Stimulated activated CD4-positive, alpha-beta T cell treated with anti-CD3 and anti-CD28 coated beads, Interleukin-12 subunit alpha, Interleukin-12 subunit beta, amount 100 ng/mL, for 4 hours (primary cell): Measurements from ENCODE around the gene RBBP7.

ENCODE experiments used
- DNase-seq: peaks from one replicate; pipeline ENCODE4 v3.0.0-alpha.2; 2020

RBBP7 gene

DNA sequence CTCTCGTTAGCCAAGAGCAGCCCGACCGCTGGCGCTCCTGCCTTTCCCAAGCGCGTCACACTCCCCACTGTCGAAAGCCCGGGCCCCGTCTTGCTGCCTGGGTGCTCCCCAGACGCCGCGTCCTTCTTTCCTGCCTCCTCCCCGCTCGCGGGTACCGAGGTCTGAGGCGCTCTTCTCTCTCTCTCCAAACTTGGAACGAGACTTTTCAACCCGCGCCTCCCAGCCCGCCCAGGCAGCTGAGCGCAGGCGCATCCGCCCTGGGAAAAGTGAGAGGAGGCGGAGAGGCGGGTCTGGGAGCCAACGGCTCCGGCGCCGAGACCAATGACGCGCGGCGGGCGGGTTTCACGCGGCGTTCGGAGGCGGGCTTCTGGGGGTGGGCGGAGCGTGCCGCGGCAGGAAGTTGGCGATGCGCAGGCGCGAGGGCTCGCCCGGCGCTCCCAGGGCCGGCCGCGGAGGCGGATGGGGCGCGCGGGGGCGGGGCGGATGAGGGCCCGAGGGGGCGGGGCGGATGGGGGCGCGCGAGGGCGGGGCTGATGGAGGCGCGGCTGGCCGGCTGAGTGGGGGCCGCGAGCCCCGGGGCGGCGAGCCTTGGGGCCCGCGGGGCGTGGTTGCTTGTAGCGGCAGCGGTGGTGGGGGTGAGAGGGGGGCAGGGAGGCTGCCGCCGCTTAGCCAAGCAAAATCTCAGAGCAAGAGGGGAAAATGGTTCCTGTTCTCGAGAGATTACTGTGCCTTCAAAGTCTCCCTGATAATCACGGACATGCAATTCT, at the start of gene RBBP7:
Gene RBBP7, minus strand, starts transcription at position 268 of the 767 bp plus-strand sequence. CDS start 309 bp downstream, outside the sequence.
- peak; percentile 87 for DNase-seq

GRCh38 chrX:16918979-16919378, 48.8 kb upstream of the RBBP7 start:
- no peak for DNase-seq

DNA sequence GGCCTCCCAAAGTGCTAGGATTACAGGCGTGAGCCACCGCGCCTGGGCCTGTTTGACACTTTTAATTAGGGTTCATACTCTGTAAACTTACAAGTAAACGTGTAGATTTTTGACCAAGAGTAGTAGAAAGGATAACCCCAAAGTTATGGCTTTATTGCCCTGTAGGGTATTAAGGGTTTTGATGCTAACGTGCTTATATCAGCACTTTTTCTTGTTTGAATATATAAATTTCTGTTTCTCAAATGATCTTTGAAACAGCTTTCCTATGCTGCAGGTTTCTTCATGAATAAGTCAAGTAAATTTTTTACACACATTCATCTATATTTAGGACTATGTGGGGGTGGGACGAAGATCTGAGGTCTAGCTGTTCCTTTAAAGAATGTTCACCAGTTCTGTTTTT, 47.0 kb upstream of the RBBP7 start:
- no peak for DNase-seq

GRCh38 chrX:16916561-16916960, 46.4 kb upstream of the RBBP7 start:
- no peak for DNase-seq

GRCh38 chrX:16914058-16914457, 43.9 kb upstream of the RBBP7 start:
- no peak for DNase-seq

GRCh38 chrX:16910376-16910775, 40.2 kb upstream of the RBBP7 start:
- no peak for DNase-seq

GRCh38 chrX:16903274-16904022, 33.3 kb upstream of the RBBP7 start:
- DNase-seq = no peak

GRCh38 chrX:16897445-16897844, 27.3 kb upstream of the RBBP7 start:
- DNase-seq = no peak

DNA sequence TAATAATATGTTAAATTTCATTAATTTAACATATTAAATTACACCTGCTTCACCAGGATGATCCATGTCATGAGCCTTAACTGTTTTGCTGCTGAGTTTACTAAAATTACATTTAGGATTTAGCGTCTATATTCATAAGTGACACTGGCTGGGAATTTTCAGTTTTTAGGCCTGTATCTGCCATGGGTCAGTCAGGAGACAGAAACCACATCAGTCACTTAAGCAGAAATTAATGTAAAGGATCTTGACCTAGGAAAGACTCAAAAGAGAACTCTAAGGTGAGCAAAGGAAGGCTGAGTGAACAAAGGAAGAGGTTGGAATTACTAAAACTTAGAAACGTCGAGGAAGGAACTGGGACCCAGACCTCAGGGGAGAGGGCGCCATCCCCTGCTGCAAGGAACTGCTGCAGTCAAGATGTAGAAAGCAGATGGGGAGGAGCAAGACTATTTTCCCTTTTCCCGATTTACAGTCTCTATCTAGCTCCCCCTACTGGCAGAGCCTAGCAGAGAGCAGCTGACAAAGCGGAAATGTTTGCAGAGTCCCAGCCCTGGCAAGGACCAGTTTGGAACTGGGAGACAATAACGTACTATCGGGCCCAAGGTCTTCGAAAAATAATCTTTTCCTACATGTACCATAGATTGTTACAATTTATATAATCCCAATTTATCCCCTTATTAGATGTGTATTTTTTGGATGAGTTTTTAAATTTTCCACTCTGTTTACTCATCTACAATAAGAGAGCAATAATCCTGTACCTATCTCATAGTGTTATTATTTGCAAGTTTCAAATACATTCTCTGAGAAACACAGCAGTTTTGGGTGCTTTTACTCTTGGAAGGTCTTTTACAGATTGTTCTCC, 22.6 kb upstream of the RBBP7 start:
- peak; percentile 26 for DNase-seq

- DNase-seq = no peak
Measured at GRCh38 chrX:16885628-16886027, 15.5 kb upstream of the RBBP7 start.

- no peak for DNase-seq
Measured at GRCh38 chrX:16883487-16883804, 13.3 kb upstream of the RBBP7 start.

DNA sequence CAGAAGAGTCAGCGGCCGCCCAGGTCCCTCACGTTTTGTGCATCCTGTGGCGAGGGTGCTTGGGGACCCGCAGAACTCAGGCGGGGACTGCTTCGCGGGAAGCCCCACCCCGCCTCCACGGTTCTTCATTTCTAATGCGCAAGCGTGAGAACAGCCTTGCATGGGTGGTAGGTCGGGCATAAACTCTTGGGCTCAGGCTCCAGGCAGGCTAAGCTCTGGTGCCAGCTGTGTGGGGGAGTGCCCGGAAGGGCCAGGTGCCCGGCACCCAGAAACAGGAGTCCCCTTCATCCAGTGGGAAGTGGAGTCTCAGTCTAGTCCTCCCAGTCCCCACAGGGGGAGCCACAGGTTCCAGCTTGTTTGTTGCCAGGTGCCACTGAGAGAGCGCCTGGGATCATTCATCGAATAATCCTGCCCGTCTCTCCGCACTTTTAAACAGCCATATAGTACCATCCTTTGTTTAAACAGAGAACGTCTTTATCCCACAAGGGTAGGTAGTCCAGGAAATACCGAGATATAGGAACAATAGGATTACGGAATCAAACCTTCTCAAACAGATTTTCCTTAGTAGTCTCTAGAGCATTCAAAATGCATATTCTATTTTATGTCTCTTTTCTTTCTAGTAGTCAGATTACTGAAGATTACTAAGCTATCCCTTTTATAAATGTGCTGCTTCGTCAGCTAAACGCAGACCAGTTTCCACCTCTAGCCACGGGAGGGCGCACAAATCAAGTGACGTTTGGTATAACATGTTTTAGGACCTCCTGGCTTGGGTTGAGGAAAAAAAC, 12.7 kb upstream of the RBBP7 start:
- peak; percentile 59 for DNase-seq

DNA sequence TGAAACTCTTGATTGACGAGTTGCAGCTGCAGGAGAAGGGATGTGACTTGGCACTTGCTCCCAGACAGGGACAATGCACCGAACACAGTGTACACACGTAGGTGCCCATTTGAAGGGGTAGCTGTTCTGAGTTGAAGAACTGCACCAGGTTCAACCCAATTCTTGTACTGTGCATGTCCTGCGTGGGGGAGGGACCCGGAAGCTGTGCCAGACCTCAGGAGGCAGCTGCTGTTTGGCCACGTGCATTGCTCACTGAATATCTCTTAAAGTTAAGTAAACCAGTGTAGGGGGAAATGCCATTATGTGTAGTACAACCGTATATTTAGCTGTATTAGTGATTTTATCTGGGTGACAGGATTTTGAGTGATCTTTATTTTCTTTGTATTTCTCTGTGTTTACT, 12.0 kb upstream of the RBBP7 start:
- DNase-seq = no peak

- DNase-seq = no peak
Measured at GRCh38 chrX:16876696-16877095, 6.5 kb upstream of the RBBP7 start.

- no peak for DNase-seq
Measured at GRCh38 chrX:16874458-16875095, 4.4 kb upstream of the RBBP7 start.

- DNase-seq = no peak
Measured at GRCh38 chrX:16873106-16873505, 2.9 kb upstream of the RBBP7 start.

- DNase-seq = no peak
Measured at GRCh38 chrX:16870862-16871815, 977 bp upstream of the RBBP7 start.

GRCh38 chrX:16869393-16870094, 618 bp downstream of the RBBP7 start:
- DNase-seq = peak; percentile 50

DNA sequence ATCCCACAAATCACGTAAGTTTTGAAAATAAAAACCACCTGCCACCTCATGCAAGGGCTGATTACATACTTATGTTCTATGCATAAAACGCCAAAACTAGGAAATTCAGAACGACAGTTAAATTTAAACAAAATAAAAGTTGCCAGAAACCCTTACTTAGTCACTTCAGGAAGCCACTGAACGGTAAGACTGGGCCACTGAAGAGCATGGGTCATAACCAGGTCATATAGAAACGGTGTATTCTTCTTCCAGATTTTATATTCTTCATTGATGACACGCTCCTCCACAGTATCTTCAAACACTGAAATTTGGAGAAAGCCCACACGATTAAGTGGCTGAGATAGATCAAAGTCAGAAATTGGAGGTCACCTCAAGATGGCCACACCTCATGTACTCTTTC, 1.2 kb downstream of the RBBP7 start:
- DNase-seq = no peak

DNA sequence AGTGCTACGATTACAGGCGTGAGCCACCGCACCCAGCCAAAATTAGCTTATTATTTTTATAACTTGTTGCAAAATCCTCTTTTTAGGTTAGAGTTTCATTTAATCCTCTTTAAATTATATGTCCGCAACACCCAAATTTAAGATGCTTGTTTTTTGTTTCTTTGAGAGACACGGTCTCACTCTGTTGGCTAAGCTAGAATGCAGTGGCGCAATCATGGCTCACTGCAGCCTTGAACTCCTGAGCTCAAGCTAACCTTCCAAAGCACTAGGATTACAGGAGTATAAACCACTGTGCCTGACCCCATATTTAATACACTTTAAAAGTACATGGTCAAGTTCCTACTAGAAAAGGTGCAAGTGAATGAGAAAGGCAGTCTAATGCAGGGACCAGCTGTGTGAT, 2.2 kb downstream of the RBBP7 start:
- DNase-seq = no peak
